HG03097 (cell line): ENCODE data around the gene KIAA1217.
"Not testable (repeated sequence)": the region's sequence is repeated elsewhere in the genome, so short reads cannot be mapped to it uniquely, and the experiment has no call there.

ENCODE experiments used
- ATAC-seq: cut with Tn5 transposase; IDR thresholded peaks from one replicate; pipeline ENCODE4 v1.9.1; 2021; ENCODE audit not compliant: unreplicated experiment, low FRiP score

Gene KIAA1217

DNA sequence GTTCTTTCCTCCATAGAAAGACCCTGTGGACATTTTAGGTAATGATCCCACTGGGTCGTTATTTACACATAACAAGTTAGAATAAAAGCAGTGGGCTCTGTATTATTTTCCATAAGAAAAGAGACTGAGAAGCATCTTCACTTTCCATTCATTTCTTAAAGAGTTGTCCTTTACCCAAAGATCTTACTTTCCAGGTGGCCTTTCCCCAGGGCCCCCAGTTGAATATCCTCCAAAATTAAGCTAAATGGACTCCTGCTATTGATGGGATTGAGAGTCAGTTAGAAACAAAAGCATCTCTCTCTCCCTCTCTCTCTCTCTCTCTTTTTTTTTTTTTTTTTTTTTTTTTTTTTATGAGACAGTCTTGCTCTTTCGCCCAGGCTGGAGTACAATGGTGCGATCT lies 224.8 kb downstream of the KIAA1217 start:
- no peak for ATAC-seq

DNA sequence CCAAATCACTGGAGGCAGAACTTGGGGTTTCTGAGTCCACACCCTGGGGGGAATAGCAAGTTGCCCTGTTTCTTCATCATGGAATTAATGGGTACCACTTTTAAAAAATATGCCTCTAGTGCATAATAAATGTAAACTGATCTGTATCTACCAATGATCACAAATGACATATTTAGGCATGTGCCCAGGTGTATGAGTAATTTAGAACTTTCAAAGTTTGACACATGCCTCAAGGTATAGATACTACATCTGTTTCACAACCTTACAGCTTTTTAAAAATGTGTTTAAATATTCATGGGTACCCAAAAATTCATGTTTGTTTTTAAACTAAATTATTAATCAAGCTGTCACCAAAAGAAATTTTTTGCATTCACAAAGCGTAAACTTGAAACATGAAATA lies 226.0 kb downstream of the KIAA1217 start:
- ATAC-seq: no peak

DNA sequence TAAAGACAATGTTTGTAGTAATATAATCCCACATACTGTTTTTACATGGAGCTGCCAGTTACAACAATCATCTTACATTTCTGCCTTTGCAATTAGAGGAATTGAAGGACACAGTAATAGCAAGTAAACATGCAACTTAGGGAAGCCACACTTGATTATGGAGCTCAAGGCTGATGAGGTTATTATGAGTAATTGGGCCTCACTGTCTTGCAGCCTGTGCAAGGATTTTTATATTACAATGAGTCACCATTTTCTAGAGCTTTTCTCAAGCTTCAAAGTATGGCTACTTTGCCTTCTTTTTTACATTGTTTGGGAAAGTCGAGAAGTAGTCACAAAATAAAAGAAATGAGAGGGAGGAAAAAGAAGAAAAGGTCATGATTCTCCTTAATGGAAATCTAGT lies 226.4 kb downstream of the KIAA1217 start:
- ATAC-seq: no peak

DNA sequence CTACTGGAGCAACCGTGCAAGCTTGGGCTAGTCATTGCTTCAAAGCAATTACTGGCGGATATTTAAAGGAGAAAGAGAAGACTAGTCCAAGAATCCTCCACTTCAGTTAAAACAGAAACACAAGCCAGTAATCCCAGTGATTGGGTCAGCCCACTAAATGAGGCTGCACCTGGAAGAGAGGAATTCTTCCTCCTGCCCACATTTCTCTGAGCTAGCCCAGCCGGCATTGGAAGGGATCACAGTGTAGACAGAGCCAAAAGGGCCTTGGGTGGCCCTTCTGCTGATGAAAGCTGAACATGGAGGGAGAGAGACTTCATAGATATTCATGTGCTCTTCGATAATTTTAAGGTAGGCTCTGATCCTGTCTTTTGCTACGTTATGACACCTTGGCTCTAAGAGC lies 228.4 kb downstream of the KIAA1217 start:
- no peak for ATAC-seq

DNA sequence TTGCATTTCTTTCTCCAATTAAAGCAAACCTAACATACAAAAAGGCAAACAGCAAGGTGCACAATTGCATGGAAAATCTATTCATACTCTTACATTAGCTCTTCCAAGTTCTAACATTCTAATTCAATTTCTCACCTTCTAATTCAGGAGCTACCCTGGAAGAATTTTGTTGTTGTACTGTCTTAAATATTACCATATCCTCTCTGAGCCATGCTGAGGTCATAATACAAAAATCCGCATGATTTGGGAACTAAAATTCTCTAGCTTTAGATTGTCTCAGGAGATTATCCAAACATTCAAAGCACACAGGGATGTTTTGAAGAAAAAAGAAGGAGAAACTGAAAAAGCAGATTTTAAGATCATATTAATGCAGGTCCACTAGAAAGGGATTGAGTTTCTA lies 229.9 kb downstream of the KIAA1217 start:
- ATAC-seq: no peak

DNA sequence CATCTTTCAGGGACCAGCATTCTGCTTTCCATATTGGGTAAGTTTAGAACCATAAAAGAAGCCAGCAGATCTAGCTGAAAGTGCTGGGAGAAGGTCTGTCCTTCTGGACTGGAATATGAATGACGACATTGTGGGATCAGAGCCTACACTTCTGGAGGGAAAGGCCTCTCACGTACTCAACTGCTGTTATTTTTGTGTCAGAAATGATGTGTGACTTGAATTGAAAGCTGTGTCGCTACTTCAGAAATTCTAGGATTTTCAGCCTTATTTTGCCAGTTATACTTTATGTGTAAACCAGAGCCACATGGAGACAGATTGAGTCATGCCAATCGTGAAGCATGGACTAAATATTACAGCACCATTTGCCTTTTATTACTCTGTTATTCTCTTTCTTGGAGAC lies 231.0 kb downstream of the KIAA1217 start:
- no peak for ATAC-seq

DNA sequence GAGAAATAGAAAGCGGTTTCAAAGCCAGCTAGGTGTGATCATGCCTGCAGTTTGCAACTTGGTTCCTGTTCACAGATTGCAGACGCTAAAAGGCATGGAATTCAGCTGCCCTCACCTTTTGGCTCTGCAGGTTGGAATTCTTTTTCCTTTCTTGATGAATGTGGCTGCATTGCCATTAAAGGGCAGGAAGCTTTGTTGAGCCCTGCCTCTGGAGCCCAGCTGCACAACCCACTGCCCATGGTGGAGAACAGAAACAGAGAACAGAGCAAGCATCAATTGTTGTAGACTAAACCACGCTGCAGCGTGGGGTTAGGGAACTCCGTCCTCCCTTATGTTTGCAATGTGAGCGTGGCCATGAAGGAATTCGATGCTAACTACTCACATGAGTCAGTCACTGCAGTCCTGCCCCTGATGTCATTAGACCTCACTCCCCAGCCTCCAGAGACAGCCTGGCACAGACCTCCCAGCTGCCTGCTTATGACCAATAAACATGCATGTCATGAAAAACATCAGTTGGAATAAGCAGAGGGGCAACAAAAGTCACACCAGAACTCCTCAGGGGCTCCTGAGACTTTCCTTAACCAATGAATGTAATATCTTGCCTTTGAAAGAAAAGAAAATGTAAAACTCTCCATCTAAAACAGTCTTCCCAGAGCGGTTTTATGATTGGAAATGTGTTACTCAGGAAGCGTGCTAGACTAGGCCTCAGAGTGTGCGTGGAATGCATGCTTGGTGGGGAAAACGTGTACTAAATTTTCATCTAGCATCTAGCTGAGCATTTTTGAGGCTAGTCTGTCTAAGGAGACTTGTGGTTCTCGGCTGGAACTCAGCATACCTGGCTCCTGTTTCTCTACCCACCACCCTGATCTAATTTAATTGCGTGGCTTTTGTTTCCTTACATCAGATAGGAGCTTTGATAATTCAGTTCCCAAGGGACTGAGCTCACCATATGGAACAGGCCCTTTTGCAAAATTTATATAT lies 232.2 kb downstream of the KIAA1217 start:
- ATAC-seq: no peak

DNA sequence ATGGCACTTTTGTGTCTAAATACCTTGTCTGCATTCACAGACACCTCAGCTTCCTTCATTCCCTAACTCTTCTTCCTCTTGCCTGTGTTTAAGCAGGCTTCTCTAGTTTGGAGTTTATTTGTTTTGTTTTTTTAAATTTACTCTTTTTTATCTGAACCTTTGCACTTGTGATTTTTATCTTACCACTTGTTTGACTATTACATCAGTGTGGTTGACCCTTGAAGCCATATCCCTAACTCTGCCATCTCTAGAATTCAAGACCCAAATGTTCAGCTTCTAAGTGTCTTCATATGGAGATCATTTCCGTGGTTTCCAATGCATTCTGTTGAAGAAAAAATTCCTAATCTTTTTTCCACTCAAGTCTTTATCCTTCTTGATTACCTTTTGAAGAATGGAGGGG lies 233.3 kb downstream of the KIAA1217 start:
- no peak for ATAC-seq

DNA sequence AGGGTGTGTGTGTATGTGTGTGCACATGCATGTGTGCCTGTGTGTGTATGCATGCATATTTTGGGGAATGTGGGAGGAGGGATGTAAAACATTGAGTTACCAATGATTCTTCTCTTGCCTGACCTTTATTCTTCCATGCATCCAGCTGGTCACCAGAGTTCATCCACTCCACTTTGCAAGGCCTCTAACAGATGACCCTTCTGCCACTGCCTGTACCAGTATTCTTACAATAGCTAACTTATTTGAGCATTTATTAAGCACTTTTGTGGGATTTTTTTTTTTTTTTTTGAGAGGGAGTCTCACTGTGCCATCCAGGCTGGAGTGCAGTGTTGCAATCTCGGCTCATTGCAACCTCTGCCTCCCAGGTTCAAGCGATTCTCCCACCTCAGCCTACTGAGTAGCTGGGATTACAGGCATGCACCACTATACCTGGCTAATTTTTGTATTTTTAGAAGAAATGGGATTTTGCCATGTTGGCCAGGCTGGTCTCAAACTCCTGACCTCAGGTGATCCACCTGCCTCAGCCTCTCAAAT lies 233.8 kb downstream of the KIAA1217 start:
- ATAC-seq: not testable (repeated sequence)

DNA sequence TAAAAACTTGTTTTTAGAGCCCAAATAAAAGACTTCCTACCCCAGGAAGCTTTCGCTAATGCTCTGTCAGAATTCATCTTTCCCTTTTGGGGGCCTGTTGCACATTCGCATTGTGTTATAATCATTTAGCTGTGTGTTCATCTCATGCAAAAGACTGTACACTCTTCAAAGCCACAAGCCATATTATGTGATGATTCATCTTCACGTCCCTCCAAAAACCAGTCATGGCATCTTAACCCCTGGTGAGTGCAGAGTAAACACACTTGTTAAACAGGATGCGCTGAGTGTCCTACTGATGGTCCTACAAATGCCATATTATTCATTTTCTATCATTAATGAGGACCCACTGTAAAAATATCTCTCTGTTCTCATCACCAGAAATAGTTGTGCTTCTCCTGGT lies 235.4 kb downstream of the KIAA1217 start:
- ATAC-seq: no peak

DNA sequence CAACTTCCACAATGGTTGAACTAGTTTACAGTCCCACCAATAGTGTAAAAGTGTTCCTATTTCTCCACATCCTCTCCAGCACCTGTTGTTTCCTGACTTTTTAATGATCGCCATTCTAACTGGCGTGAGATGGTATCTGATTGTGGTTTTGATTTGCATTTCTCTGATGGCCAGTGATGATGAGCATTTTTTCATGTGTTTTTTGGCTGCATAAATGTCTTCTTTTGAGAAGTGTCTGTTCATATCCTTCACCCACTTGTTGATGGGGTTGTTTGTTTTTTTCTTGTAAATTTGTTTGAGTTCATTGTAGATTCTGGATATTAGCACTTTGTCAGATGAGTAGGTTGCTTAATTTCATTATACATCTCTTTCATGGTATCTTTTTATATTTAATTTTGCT lies 237.0 kb downstream of the KIAA1217 start:
- ATAC-seq: not testable (repeated sequence)

DNA sequence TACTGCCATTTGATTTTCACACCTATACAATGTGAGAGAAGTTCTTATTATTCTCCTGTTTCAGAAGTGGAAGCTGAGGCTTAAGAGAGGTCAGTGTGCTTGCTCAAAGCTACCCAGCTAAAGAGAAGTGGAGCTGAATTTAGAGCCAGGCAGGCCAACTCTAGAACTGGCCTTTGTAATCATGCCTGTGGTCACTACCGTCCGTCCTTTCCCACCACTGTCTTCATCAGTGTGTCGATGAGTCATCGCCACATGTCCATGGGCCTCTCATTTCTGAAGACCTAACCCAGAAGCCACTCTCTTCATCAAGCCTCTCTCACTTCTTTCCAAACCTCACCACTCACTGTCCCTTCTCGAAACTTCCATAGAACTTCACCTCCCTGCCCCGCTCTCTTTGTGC lies 237.8 kb downstream of the KIAA1217 start:
- no peak for ATAC-seq

DNA sequence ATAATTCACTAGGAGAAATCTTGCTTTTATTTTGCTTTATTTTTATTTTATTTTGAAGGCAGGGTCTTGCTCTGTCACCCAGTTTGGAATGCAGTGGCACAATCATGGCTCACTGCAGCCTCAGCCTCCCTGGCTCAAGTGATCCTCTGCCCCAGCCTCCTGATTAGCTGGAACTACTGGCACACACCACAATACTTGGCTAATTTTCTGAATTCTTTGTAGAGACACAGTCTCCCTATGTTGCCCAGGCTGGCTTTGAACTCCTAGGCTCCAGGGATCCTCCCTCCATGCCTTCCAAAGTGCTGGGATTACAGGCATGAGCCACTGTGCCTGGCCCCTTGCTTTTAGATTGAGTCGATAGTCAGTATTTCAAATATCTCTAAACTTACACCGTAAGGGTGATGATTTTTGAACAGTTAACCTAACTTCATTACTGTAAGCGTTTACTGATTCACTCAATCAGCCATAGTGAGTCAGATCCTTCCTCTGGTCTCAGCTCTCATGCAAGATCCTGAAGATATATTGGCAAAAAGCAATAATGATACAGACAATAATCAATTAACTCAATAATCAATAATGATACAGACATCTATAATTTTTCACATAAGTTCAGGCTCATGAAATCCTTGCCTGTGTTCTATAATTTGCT lies 239.5 kb downstream of the KIAA1217 start:
- no peak for ATAC-seq

DNA sequence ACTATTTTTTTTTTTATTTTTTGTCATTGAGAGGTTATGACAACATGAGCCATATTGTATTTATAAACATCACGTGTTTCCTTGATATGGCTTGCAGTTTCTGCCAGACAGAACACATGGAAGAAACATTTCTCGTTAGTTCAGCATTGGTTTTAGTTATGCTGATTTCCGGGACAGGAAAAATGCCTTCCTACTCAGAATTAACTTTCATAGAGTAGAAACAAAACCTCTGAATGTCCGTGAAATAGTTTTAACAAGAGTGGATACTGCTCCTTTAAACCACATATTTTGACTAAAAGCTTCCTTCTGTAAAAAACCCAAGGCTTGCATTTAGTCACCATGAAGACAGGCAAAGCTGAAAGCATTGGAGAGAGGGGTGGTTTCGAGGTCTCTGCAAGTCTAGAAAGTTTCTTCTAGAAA lies 240.4 kb downstream of the KIAA1217 start:
- no peak for ATAC-seq

DNA sequence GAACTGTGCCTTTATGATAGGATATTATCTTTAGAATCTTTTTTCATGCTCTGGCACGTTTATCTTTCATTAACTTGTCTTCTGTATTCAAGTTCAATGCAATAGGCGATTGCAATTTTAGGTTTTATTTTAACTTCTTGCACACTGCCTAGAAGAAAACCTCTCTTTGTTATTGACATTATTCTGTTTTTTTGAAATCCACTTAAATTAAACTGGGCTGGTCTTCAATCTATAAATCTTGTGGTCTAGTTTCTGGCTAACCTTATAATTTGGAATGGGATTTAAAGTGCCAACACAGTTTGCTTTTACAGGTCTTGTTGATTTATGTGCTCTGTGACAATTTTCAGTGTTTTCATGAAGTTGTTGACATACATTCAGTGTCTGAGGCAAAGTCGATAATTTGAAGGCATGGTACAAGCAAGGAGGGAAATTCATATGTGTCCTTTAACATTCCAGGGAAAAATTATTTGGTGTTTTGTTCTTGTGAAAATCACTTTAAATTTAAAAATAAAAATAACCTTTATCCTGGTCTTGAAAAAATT lies 240.9 kb downstream of the KIAA1217 start:
- no peak for ATAC-seq

DNA sequence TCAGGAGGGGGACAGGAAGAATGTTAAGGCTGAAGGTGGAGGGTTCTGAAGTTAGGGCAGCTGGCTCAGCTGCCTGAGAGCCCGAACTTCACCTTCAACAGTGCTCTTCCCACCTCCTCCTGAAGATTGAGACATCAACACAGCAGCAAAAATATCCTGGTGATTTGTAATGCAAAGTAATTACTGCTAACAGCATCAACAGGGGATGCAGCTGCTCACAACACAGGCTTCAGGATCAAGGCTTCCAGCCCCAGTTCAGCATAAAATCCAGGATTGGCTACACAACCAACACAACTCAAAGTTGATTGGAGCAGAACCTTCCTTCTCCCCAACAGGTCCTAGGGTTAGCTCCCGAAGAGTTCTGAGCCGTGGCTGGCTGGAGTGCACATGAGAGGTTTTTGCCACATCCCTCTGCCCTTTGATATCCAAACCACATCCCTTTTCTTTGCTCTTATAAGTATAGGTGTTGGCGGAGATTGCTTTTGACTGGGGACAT lies 242.4 kb downstream of the KIAA1217 start:
- no peak for ATAC-seq

DNA sequence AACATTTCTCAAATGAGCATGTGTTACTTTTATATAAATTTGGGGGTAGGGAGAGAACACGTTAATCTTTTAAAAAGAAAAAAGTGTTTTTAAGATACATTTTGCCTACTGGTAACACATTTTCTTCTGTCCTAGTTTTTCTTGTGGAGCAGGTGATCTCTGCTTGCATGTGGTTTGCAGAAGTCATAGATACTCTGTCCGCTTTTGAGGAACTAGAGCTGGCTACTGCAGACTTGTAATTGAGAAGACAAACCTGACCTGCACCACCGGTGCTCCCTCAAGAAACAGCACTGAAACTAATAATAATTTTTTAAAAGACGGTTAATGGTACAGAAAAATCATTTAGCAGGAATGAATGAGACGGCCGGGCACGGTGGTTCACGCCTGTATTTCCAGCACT lies 243.1 kb downstream of the KIAA1217 start:
- ATAC-seq: no peak

DNA sequence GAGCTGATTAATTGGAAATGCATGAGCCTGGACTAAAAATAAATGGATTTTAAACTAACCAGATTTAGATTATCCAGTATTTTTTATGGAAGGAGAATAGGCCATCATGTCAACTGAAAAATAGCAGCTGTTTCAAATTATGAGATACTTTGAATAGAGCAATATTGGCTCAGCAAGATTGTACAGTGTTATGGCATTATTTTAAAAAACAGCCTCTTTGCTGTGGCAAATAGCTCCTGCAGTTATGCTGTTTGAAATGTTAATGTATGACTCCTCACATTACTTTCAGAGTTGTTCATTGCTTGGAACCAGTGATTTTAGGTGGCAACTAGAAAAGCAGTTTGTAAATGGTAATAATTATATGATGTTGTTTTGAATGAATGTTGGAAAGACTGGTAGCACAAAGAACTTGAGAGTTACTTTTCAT lies 244.5 kb downstream of the KIAA1217 start:
- ATAC-seq: no peak

DNA sequence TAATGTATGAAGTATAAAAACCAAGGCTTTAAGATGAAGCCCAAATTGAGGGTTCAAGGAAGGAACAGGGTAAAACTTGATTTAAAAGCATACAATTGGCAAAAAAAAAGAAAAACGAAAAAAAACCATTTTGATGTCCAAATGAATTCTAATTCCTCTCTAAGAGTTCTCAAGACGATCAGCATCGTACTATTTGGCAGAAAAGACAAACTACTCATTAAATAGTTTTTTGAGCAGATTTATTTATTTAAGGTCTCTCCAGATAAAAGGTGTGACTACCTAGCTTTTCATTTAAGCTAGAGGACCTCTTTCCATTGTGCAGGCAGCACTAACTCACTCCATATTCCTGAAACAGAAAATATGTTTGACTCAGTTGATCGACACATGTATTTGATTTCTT lies 245.0 kb downstream of the KIAA1217 start:
- no peak for ATAC-seq

DNA sequence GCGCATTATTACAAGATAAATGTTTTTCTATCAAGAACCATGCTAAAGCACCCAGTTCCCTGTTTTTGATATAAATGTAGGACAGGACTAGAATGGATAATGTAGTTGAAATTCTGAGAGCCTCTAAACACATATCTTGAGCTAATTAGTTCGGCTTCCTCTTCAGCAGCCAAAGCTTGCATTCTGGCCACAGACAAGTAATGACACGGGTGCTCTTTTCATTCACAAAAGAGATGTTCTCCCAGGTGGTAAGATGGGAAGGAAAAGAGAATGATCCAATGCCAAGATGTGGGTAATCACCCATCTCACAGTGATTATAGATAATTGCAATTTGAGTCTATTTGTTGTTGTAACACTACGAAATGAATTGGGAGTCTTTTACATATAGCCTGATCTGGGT lies 246.5 kb downstream of the KIAA1217 start:
- no peak for ATAC-seq

DNA sequence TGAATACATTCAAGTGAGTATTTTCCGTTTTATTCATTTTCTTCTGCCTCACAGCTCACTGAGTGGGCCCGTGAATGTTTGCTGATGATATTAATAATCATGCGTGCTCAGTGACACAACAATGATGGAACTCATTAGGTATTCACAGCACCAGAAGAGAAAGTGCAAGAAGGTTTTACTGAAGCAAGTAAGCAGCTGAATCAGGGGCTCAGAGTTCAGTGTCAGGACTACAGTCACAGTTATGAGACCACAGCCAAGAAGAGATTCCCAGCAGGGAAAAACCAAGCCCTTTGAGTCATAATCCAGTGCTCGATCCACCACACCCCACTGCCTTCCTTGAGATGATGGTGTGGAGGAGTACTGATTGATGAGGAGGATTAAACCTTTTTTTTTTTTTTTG lies 247.4 kb downstream of the KIAA1217 start:
- no peak for ATAC-seq
